Activated T-cell treated with anti-CD3 and anti-CD28 coated beads for 24 hours (primary cell): ENCODE measurements around the gene OSCAR.
A peak's percentile ranks its signal among the peaks of the same experiment; 100 is the strongest.
"Not testable (repeated sequence)": the region's sequence is repeated elsewhere in the genome, so short reads cannot be mapped to it uniquely, and the experiment has no call there.

Experiments
- DNase-seq: peaks from one replicate; pipeline ENCODE4 v3.0.0-alpha.2; 2020; ENCODE audit warnings: low read depth

Gene OSCAR

DNA sequence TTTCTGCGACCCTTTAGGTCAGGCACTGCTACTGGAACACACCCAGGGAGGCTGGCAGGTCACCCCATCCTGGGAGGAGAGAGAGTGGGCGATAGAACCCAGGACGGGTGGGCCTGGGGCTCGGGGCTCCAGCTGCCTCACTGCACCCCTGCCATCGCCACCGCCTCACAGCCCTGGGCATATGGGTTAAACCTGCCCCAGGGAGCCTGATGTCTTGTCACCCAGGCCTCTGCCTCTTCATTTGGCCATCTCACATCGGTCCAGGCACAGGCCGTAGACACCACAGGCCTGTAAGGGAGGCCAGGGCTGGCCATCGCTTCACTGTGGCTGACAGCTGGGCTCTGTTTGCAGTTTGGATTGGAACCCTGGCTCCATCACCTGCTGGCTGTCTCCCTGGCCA lies 25.1 kb upstream of the OSCAR start:
- no peak for DNase-seq

DNA sequence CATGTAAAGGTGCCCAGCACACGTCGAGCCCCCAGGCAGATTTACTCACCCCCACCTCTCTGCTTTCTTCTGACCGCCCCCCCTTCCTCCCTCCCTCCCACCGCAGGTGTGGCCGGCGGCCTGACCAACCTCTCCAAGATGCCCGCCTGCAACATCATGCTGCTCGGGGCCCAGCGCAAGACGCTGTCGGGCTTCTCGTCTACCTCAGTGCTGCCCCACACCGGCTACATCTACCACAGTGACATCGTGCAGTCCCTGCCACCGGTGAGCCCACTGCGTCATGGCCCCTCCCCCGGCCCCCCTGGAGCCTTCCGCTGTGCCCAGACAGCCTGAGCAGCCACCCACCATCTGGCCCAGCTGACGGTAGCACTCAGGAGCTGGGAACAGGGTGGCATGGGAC lies 23.8 kb upstream of the OSCAR start:
- no peak for DNase-seq

DNA sequence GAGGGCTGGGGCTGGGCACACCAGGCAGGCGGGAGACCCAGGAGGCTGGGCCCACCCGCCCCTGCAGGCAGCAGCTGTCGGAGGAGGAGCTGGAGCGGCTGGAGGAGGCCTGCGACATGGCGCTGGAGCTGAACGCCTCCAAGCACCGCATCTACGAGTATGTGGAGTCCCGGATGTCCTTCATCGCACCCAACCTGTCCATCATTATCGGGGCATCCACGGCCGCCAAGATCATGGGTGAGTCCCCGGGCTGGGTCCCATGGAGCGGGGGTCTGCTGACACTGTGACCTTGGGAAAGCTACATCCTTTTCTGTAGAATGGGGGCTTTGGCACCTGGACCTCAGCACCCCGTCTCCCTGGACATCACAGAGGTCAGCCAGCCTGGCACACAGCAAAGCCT lies 23.1 kb upstream of the OSCAR start:
- DNase-seq: no peak

DNA sequence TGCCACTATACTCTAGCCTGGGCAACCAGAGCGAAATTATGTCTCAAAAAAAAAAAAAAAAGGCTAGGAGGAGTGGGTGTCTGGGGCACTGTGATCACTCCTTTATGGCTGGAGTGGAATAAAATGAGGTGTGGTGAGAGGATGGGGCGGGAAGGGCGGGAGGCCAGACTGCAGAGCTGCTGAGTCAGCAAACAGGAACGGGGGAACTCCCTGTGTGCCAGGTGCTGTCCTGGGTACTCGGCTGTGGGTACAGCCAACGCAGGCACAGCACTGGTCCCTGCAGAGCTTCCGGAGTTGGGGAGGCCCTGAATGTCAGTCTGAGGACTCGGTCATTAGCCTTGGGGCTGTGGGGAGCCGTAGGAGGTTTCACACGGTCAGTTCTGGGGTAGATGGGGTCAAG lies 20.7 kb upstream of the OSCAR start:
- DNase-seq: no peak

- peak; percentile 94 for DNase-seq
Measured at GRCh38 chr19:54115109-54116063, 14.8 kb upstream of the OSCAR start, which contains the start of the genes PRPF31 and TFPT. TSS of gene PRPF31 (plus strand) at chr19:54115754. CDS start at chr19:54118279, 2,525 bp downstream. TSS of gene TFPT (minus strand) at chr19:54115657. CDS start at chr19:54115269, 388 bp downstream.

GRCh38 chr19:54114340-54115108 lies 13.9 kb upstream of the OSCAR start:
- DNase-seq: no peak

DNA sequence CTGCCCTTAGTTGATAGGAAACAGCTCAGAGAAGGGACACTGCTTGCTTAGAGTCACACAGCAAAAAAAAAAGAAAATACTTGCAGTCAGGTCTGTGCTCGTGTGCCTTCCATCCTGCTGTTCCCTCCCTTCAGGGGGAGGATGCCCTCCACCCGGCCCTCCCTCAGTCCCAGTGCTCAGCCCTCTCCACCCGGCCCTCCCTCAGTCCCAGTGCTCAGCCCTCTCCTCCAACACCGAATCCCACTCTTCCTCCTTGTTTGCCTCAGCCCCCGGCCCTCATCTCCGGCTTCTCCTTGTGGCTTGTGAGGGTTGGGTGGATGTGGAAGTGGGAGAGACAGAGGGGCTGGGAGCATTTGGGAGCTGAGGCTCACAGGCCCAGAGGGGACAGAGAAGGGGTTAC lies 9.0 kb upstream of the OSCAR start:
- DNase-seq: no peak

- no peak for DNase-seq
Measured at GRCh38 chr19:54108496-54108895, 7.9 kb upstream of the OSCAR start.

DNA sequence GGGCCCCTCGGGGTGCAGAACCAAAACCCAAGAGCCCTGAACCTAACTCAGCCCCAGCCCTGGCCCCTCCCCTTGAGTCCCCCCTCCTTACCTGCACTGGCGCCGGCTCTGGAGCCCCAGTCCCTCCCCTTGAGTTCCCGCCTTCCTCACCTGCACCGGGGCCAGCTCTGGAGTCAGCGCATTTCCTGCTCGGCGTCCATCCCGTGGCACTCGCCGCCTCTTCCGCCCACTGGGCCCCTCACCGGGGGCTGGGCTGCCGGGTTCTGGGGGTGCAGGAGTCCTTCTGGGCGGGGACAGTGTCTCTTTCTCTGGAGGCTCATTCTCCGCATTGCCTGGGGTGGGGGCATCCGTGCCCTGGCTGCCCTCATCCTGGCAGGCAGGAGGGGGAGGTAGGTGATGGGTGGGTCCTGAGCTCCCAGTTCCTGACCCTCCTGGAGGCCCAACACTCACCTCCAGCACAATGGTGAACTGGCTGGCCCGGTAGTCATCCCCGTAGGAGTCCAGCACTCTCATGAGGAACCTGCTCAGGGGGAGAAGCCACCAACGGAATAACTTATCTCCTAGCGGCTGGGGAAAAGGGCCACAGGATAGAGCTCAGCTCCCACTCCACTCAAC lies 7.4 kb upstream of the OSCAR start:
- DNase-seq: no peak

DNA sequence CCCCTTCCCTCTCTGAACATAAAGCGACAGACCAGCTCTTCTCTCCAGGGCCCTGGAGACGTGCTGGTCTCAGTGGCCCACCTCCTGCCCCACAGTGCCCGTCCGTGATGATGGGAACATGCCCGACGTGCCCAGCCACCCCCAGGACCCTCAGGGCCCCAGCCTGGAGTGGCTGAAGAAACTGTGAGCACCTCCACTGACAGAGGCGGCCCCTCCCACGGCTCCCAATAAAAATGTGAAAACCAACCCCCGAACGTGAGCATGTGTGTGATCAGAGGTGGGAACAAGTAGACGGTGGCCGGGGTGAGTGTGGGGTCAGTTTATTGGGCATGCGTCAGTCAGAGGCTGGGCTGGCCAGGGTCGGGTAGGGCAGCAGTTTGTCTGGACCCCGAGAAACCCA lies 6.1 kb upstream of the OSCAR start:
- no peak for DNase-seq

GRCh38 chr19:54105796-54106195 lies 5.2 kb upstream of the OSCAR start:
- no peak for DNase-seq

DNA sequence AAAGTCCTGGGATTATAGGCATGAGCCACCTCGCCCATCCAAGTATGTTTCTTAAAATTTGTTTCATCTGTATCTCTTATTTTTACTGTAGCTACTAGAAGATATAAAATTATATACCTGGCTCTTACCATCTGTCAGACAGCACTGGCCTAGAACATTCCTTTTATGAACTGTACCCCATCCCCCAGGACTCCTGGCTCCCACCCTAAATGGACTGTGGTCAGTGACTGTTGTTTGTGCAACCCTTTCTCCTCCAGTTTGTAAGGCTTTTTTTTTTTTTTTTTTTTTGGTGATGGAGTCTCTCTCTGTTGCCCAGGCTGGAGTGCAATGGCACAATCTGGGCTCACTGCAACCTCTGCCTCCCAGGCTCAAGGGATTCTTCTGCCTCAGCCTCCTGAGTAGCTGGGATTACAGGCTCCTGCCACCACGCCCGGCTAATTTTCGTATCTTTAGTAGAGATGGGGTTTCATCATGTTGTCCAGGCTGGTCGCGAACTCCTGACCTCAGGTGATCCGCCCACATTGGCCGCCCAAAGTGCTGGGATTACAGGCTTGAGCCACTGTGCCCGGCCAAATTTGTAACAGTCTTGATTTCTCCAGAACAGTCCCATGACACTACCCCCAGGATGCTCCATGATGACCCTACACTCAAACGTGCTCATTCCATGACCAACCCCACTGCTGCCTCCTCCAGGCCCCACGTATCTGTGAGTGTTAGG lies 4.6 kb upstream of the OSCAR start:
- DNase-seq: no peak

DNA sequence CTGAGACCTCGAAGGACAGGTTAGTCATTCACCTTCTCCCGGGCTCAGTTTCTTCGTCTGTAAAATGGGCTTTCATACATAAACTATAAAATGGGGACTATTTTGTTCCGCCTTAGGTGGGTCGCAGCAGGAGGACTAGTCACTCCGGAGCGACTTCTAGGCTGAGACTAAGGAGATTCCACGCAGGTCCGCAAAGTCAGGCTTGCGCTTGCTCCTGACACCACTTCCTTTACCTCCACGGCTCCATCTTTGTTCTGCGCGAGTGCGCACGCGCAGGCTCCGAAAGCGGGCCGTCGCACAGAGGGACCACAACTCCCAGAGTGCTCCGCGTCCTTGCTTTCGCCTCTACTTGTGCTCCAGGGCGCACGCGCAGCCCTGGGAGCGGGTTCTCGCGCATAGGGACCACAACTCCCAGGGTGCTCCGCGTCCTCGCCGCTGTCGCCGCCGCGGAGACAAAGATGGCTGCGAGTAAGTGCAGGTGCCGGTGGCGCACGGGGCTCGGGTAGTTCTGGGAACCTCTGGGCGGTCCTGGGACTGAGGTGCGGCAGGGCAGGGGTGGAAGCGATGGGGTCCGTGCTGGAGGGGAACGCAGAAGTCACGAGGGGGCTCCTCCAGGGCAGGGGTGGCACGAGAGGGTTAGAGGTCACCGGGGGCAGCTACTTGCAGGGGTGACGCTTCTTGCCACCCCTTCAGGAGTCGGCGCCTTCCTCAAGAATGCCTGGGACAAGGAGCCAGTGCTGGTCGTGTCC lies 2.0 kb upstream of the OSCAR start, which contains the start of gene NDUFA3:
Gene NDUFA3 (plus strand): TSS at position 435 of the 749 bp plus-strand sequence. CDS start 24 bp downstream, at position 459.
- peak; percentile 96 for DNase-seq

DNA sequence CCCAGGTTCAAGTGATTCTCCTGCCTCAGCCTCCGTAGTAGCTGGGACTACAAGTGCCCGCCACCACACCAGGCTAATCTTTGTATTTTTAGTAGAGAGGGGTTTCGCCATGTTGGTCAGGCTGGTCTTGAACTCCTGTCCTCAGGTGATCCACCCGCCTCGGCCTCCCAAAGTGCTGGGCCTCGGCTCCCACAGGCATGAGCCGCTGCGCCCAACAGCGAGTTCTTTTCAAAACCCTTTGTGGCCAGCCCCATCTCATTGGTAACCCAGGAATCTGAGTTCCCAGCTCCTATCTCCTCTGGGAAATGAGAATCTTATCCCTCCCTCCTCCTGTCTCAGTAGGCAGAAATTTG lies 724 bp downstream of the OSCAR start:
- not testable (repeated sequence) for DNase-seq

GRCh38 chr19:54099190-54099902 lies 1.3 kb downstream of the OSCAR start:
- DNase-seq: no peak

GRCh38 chr19:54096617-54097106 lies 3.9 kb downstream of the OSCAR start:
- DNase-seq: no peak

DNA sequence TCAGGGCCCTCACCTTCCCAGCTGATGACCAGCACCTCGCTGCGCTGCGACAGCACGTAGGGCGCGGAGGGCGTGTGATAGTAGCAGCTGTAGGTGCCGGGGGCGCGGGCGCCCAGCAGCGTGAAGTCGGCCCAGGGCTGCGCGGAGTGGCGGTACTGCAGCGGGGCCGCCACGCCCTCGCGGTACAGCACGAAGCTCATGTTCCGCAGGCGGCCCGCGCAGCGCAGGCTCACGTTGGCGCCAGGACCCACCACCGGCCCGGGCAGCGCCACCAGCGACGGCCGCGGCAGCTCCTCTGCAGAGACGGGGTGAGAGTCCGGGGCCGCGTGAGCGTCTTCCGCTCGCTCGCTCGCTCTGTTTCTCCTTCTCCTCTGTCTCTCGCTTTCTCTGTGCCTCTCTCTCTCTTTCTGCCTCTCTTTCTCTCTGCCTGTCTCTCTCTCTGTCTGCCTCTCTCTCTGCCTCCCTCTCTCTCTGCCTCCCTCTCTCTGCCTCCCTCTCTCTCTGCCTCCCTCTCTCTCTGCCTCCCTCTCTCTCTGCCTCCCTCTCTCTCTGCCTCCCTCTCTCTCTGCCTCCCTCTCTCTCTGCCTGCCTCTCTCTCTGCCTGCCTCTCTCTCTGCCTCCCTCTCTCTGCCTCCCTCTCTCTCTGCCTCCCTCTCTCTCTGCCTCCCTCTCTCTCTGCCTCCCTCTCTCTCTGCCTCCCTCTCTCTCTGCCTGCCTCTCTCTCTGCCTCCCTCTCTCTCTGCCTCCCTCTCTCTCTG lies 4.6 kb downstream of the OSCAR start:
- DNase-seq: peak; percentile 15

- DNase-seq: no peak
Measured at GRCh38 chr19:54095136-54095858, 5.3 kb downstream of the OSCAR start.
